H1 (cell line): Measurements from ENCODE around the gene FGF14. TPM values are rescaled to one million over a fixed set of nuclear protein-coding genes. Genes with fewer than 3 reads are reported as not detected.

Source experiments
- CTCF ChIA-PET: fragments of 300-600 bp; sonication (Branson Sonifier 250); formaldehyde crosslinking; loops from one replicate; lab custom pipeline; 2021; ENCODE audit not compliant: partially characterized antibody; lab: Charles Lee
- POLR2A ChIA-PET: fragments of 300-600 bp; sonication (Branson Sonifier 250); formaldehyde crosslinking; loops from one replicate; lab custom pipeline; 2021; ENCODE audit warnings: inconsistent platforms; ENCODE audit not compliant: partially characterized antibody; lab: Charles Lee
- DNase-seq, 2 experiments: peaks; one replicate each; pipeline versions ENCODE4 v3.0.0 to v3.0.0-alpha.2; 2010 to 2022; ENCODE audit warnings: low spot score in 2 of 2, low read depth in 1 of 2, mixed read lengths in 1 of 2
- FAIRE-seq: peaks from 2 replicates; lab custom pipeline; 2011; peaks lifted over from hg19 to GRCh38; lab: Jason Lieb, UNC
- H2AFZ ChIP-seq: 2 replicates; pipeline ENCODE4 v1.8.1; 2012; ENCODE audit warnings: low read length, inconsistent platforms
- H2AK5ac ChIP-seq: 2 replicates; pipeline ENCODE4 v1.6.1; 2013; ENCODE audit warnings: low read depth, low read length
- H2BK120ac ChIP-seq: replicated peaks from 2 replicates; pipeline ENCODE3; 2013; ENCODE audit warnings: low read depth, low read length, inconsistent platforms
- H2BK12ac ChIP-seq: 2 replicates; pipeline ENCODE4 v1.6.1; 2013; ENCODE audit warnings: low read depth, low read length
- H2BK15ac ChIP-seq: 2 replicates; pipeline ENCODE4 v1.6.1; 2013; ENCODE audit warnings: low read length
- H2BK20ac ChIP-seq: 2 replicates; pipeline ENCODE4 v1.6.1; 2013; ENCODE audit warnings: low read length
- H2BK5ac ChIP-seq: 2 replicates; pipeline ENCODE4 v1.6.1; 2013; ENCODE audit warnings: low read depth, low read length
- H3K14ac ChIP-seq: 2 replicates; pipeline ENCODE4 v1.6.1; 2013; ENCODE audit warnings: inconsistent platforms; ENCODE audit not compliant: insufficient read length
- H3K18ac ChIP-seq: 2 replicates; pipeline ENCODE4 v1.6.1; 2013; ENCODE audit warnings: low read length; ENCODE audit errors: extremely low read depth
- H3K23ac ChIP-seq: 2 replicates; pipeline ENCODE4 v1.6.1; 2013; ENCODE audit warnings: inconsistent platforms; ENCODE audit not compliant: insufficient read length
- H3K23me2 ChIP-seq: 2 replicates; pipeline ENCODE4 v1.6.1; 2013; ENCODE audit warnings: low read depth, low read length
- H3K27ac ChIP-seq: 2 replicates; pipeline ENCODE4 v1.6.1; 2011; ENCODE audit warnings: low read depth, low read length, inconsistent platforms
- H3K27me3 ChIP-seq, 4 experiments: replicated peaks in 1 of 4; 1 replicate in 1 of 4; 2 replicates in 3 of 4; pipeline versions ENCODE4 v1.6.1 to v1.8.1; 2011 to 2013; ENCODE audit warnings: low read length in 3 of 4, mild to moderate bottlenecking in 3 of 4, inconsistent platforms in 2 of 4, mixed read lengths in 2 of 4, moderate library complexity in 1 of 4; ENCODE audit not compliant: control insufficient read depth in 3 of 4, insufficient read depth in 3 of 4; ENCODE audit errors: extremely low read depth in 1 of 4
- H3K36me3 ChIP-seq, 4 experiments: 2 replicates each; pipeline versions ENCODE4 v1.6.1 to v1.8.1; 2011 to 2013; ENCODE audit warnings: mild to moderate bottlenecking in 4 of 4, low read length in 3 of 4, moderate library complexity in 2 of 4, control low read depth in 1 of 4, inconsistent platforms in 1 of 4; ENCODE audit not compliant: insufficient read depth in 4 of 4, control insufficient read depth in 2 of 4
- H3K4ac ChIP-seq: replicated peaks from 2 replicates; pipeline ENCODE3; 2013; ENCODE audit warnings: low read length, low read depth, mixed read lengths, inconsistent platforms; ENCODE audit not compliant: insufficient read length
- H3K4me1 ChIP-seq, 4 experiments: replicated peaks in 1 of 4; 1 replicate in 1 of 4; 2 replicates in 3 of 4; pipeline versions ENCODE4 v1.6.1 to v1.8.1; 2011 to 2013; ENCODE audit warnings: low read length in 3 of 4, inconsistent platforms in 2 of 4, mixed read lengths in 1 of 4; ENCODE audit not compliant: insufficient read depth in 4 of 4, control insufficient read depth in 3 of 4
- H3K4me2 ChIP-seq, 2 experiments: 2 replicates each; pipeline versions ENCODE4 v1.6.1 to v1.8.1; 2011 to 2013; ENCODE audit warnings: low read depth in 2 of 2, low read length in 2 of 2, control low read depth in 1 of 2, inconsistent platforms in 1 of 2, mild to moderate bottlenecking in 1 of 2; ENCODE audit not compliant: insufficient read depth in 1 of 2
- H3K4me3 ChIP-seq, 4 experiments: fragments of 200-600, 300-600 bp in 1 of 4; sonication (generic), shearing (Covaris generic), sonication (Bioruptor Twin) in 1 of 4; 2 replicates each; pipeline versions ENCODE4 v1.5.1 to v1.8.1; 2011 to 2016; ENCODE audit warnings: low read length in 4 of 4, low read depth in 3 of 4, control low read depth in 2 of 4, inconsistent platforms in 2 of 4, mild to moderate bottlenecking in 2 of 4, mixed read lengths in 1 of 4, moderate library complexity in 1 of 4; ENCODE audit not compliant: insufficient read depth in 2 of 4; ENCODE audit errors: extremely low read depth in 1 of 4
- H3K56ac ChIP-seq: replicated peaks from 2 replicates; pipeline ENCODE3; 2013; ENCODE audit warnings: low read depth, mild to moderate bottlenecking, mixed read lengths, low read length, inconsistent platforms; ENCODE audit not compliant: insufficient read length
- H3K79me1 ChIP-seq: 2 replicates; pipeline ENCODE4 v1.6.1; 2013; ENCODE audit warnings: low read depth, low read length, control low read depth
- H3K79me2 ChIP-seq, 2 experiments: 2 replicates each; pipeline versions ENCODE4 v1.6.1 to v1.8.1; 2012 to 2013; ENCODE audit warnings: low read length in 2 of 2, mild to moderate bottlenecking in 2 of 2, inconsistent platforms in 1 of 2; ENCODE audit not compliant: insufficient read depth in 2 of 2, control insufficient read depth in 1 of 2
- H3K9ac ChIP-seq, 4 experiments: replicated peaks in 1 of 4; 1 replicate in 1 of 4; 2 replicates in 3 of 4; pipeline versions ENCODE4 v1.6.1 to v1.8.1; 2011 to 2013; ENCODE audit warnings: low read depth in 3 of 4, low read length in 3 of 4, control low read depth in 2 of 4, mild to moderate bottlenecking in 2 of 4, moderate library complexity in 2 of 4, inconsistent platforms in 1 of 4; ENCODE audit errors: extremely low read depth in 1 of 4
- H3K9me3 ChIP-seq, 2 experiments: 2 replicates each; pipeline versions ENCODE4 v1.6.1 to v1.8.1; 2012 to 2013; ENCODE audit warnings: mild to moderate bottlenecking in 2 of 2, moderate library complexity in 2 of 2, control low read depth in 1 of 2, inconsistent platforms in 1 of 2, low read depth in 1 of 2, low read length in 1 of 2, mixed read lengths in 1 of 2; ENCODE audit not compliant: insufficient read depth in 2 of 2
- H4K20me1 ChIP-seq, 2 experiments: replicated peaks in 1 of 2; 2 replicates each; pipeline versions ENCODE3 to v1.8.1; 2011 to 2013; ENCODE audit warnings: inconsistent platforms in 2 of 2, low read length in 2 of 2, mild to moderate bottlenecking in 1 of 2; ENCODE audit not compliant: insufficient read depth in 2 of 2, control insufficient read depth in 1 of 2
- H4K5ac ChIP-seq: 2 replicates; pipeline ENCODE4 v1.6.1; 2013; ENCODE audit warnings: low read length, low read depth, mixed read lengths, inconsistent platforms; ENCODE audit not compliant: insufficient read length
- H4K8ac ChIP-seq: 2 replicates; pipeline ENCODE4 v1.8.0; 2013; ENCODE audit warnings: mild to moderate bottlenecking, moderate library complexity, low read length, inconsistent platforms; ENCODE audit not compliant: insufficient read depth; ENCODE audit errors: extremely low read depth
- H4K91ac ChIP-seq: replicated peaks from 2 replicates; pipeline ENCODE3; 2013; ENCODE audit warnings: low read length, mixed read lengths, inconsistent platforms; ENCODE audit not compliant: insufficient read length
- CBX8 ChIP-seq: fragments of 300-800, 300-1000 bp; sonication (generic); IDR thresholded peaks from 2 replicates; pipeline ENCODE4 v1.7.1; 2016; ENCODE audit warnings: low read depth, low read length, borderline replicate concordance
- CHD1 ChIP-seq: IDR thresholded peaks from 2 replicates; pipeline ENCODE4 v1.6.1; 2012; ENCODE audit warnings: low read depth, low read length, improper control_type of control experiment
- CHD2 ChIP-seq: IDR thresholded peaks from 2 replicates; pipeline ENCODE4 v1.6.1; 2012; ENCODE audit warnings: low read length, improper control_type of control experiment
- FOSL1 ChIP-seq: IDR thresholded peaks from 2 replicates; pipeline ENCODE4 v1.6.1; 2011; ENCODE audit warnings: mild to moderate bottlenecking, low read depth, low read length, moderate library complexity; ENCODE audit not compliant: insufficient read depth
- HDAC6 ChIP-seq: IDR thresholded peaks from one replicate; pipeline ENCODE4 v1.7.1; 2012; ENCODE audit warnings: low read depth, mild to moderate bottlenecking, inconsistent platforms, low read length, moderate library complexity
- JUN ChIP-seq: IDR thresholded peaks from 2 replicates; pipeline ENCODE4 v1.6.1; 2011; ENCODE audit warnings: low read depth, mild to moderate bottlenecking, improper control_type of control experiment, low read length
- KDM1A ChIP-seq: fragments of 200-600, 300-600 bp; sonication (generic); IDR thresholded peaks from 2 replicates; pipeline ENCODE4 v1.7.1; 2016; ENCODE audit warnings: mild to moderate bottlenecking, low read length, borderline replicate concordance
- NRF1 ChIP-seq: IDR thresholded peaks from 2 replicates; pipeline ENCODE4 v1.6.1; 2011; ENCODE audit warnings: mild to moderate bottlenecking, low read depth, low read length, improper control_type of control experiment
- POU5F1 ChIP-seq: IDR thresholded peaks from 2 replicates; pipeline ENCODE4 v1.6.1; 2011; ENCODE audit warnings: low read depth, mild to moderate bottlenecking, low read length, moderate library complexity
- RFX5 ChIP-seq: IDR thresholded peaks from 2 replicates; pipeline ENCODE4 v1.6.1; 2011; ENCODE audit warnings: low read depth, low read length, improper control_type of control experiment, borderline replicate concordance
- SIN3A ChIP-seq, 2 experiments: IDR thresholded peaks in 1 of 2; conservative IDR thresholded peaks in 1 of 2; 2 replicates each; pipeline ENCODE4 v1.6.1; 2011 to 2012; ENCODE audit warnings: low read length in 2 of 2, improper control_type of control experiment in 1 of 2, low read depth in 1 of 2, mild to moderate bottlenecking in 1 of 2
- WGBS, 2 experiments: shearing (Covaris generic) in 1 of 2; methylation state at CpG; one replicate each; pipeline versions ENCODE4 v1.1.6 to v1.1.7; 2013 to 2015; ENCODE audit warnings: low lambda C conversion rate in 2 of 2, mixed read lengths in 2 of 2, inconsistent platforms in 1 of 2, low coverage in 1 of 2, missing lambda C conversion rate in 1 of 2; ENCODE audit not compliant: insufficient replicate concordance in 2 of 2, insufficient coverage in 1 of 2, insufficient read length in 1 of 2; ENCODE audit errors: extremely low coverage in 1 of 2, missing lambda C conversion rate in 1 of 2; 5-methylcytosine and 5-hydroxymethylcytosine counted together
- polyA plus RNA-seq, 7 experiments: library from polyadenylated mRNA; depleted of rRNA in 3 of 7; stranded (reverse) in 5 of 7; unstranded in 2 of 7; fragments of >200 nt in 5 of 7; fragments of 200-250 nt in 2 of 7; gene quantifications; 1 replicate in 5 of 7; 2 replicates in 1 of 7; 4 replicates in 1 of 7; pipeline versions ENCODE4 v1.2.1 to v1.2.3, GENCODE V29; 2011 to 2013; ENCODE audit warnings: missing spikeins in 2 of 7, mixed read lengths in 2 of 7
- total RNA-seq: library from RNA; stranded (reverse); fragmentation: NEBNext Ultra II Directional; extraction: Animal tissue kit (Norgen Biotek cat#: 25700); gene quantifications from 2 replicates; pipeline ENCODE4 v1.2.1, GENCODE V29; 2021
- TF ChIP-seq, protein P1 (sequence below): IDR thresholded peaks from 2 replicates; pipeline ENCODE4 v1.6.1; 2011; ENCODE audit warnings: low read depth, mild to moderate bottlenecking, low read length; ENCODE audit not compliant: insufficient read depth
- TF ChIP-seq, protein P2 (sequence below): IDR thresholded peaks from 2 replicates; pipeline ENCODE4 v1.6.1; 2011; ENCODE audit warnings: low read length, improper control_type of control experiment

FGF14 gene
- total and polyA plus RNA-seq, 2 of the 8 experiments (the other 6 are each of a cell fraction or from before 2014, with no cell fraction given), result 0.05 to 0.58 TPM

DNA sequence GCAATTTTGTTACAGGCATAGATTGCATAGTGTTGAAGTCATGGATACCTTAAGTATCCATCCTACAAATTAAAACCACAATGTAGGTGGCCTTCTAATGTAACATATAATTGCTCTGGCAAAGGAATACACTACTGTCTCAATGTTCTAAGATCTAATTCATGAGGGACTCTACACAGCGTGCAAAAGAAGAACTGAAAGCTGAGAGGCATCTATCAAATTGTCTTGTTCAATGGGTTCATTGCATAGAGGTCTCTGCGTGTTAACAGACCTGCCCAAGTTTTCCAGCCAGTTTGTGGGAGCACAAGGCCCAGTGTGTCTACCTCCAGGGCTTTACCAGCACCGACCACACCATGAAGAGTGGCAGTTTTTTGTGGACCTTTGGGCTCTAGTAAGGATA is 498.0 kb downstream of the FGF14 start:
- Histone ChIP-seq H3K4me3 (no peak overlapping the region), H2BK20ac (no peak overlapping the region), H3K56ac (no peak overlapping the region), H4K91ac (no peak overlapping the region), H3K4me2 (no peak overlapping the region), H3K4me1 (no peaks in the 10 kb centered on the region), H3K27ac (no peak overlapping the region), H4K8ac (no peak overlapping the region), H2BK12ac (no peak overlapping the region), H3K23me2 (no peaks in the 10 kb centered on the region; the same call in 1 of the 2 replicates), H2AK5ac (no peak overlapping the region), H2BK15ac (no peak overlapping the region), H3K9ac (no peak overlapping the region), H4K20me1 (no peaks in the 10 kb centered on the region), H3K79me1 (no peaks in the 10 kb centered on the region), H2BK120ac (no peak overlapping the region), H3K9me3 (no peaks in the 10 kb centered on the region), H3K36me3 (no peaks in the 10 kb centered on the region), H3K27me3 (no peaks in the 10 kb centered on the region), H4K5ac (no peak overlapping the region), H3K4ac (no peak overlapping the region), H2AFZ (no peak overlapping the region), H3K14ac (no peak overlapping the region), H2BK5ac (no peak overlapping the region), H3K79me2 (no peaks in the 10 kb centered on the region), H3K23ac (no peak overlapping the region), H3K18ac (no peak overlapping the region)
- FAIRE-seq (no peak), DNase-seq (no peak)
- ChIA-PET CTCF (no interaction called here), POLR2A (no interaction called here)
- 73% methylated on average over 3 of the region's 3 CpGs; no CpG with 5 or more reads in 1 of the 2 experiments for WGBS, 2 experiments
- TF ChIP-seq FOSL1, result no peak
- no peak for TF ChIP-seq RFX5
- TF ChIP-seq HDAC6, result no peak
- TF ChIP-seq CBX8, result no peak
- no peak for TF ChIP-seq JUN
- no peak for TF ChIP-seq SIN3A (conservative IDR thresholded peaks at IDR 0.05 in 1 of 2, IDR thresholded peaks at IDR 0.05 in 1 of 2; ENCODE audit: low read depth in 1 of 2, low read length in 2 of 2)
- no peak for TF ChIP-seq KDM1A
- no peak for TF ChIP-seq POU5F1
- no peak for TF ChIP-seq NRF1
- TF ChIP-seq, protein P1, sequence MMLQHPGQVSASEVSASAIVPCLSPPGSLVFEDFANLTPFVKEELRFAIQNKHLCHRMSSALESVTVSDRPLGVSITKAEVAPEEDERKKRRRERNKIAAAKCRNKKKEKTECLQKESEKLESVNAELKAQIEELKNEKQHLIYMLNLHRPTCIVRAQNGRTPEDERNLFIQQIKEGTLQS, result no peak
- TF ChIP-seq CHD1, result no peak
- no peak for TF ChIP-seq CHD2
- TF ChIP-seq, protein P2, sequence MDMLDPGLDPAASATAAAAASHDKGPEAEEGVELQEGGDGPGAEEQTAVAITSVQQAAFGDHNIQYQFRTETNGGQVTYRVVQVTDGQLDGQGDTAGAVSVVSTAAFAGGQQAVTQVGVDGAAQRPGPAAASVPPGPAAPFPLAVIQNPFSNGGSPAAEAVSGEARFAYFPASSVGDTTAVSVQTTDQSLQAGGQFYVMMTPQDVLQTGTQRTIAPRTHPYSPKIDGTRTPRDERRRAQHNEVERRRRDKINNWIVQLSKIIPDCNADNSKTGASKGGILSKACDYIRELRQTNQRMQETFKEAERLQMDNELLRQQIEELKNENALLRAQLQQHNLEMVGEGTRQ, result no peak
